HG03457 (cell line): Measurements from ENCODE around the gene RMND5A.

Experiments used
- ATAC-seq: cut with Tn5 transposase; IDR thresholded peaks from one replicate; pipeline ENCODE4 v1.9.1; 2021; ENCODE audit warnings: moderate number of reproducible peaks; ENCODE audit not compliant: unreplicated experiment

Gene RMND5A

DNA sequence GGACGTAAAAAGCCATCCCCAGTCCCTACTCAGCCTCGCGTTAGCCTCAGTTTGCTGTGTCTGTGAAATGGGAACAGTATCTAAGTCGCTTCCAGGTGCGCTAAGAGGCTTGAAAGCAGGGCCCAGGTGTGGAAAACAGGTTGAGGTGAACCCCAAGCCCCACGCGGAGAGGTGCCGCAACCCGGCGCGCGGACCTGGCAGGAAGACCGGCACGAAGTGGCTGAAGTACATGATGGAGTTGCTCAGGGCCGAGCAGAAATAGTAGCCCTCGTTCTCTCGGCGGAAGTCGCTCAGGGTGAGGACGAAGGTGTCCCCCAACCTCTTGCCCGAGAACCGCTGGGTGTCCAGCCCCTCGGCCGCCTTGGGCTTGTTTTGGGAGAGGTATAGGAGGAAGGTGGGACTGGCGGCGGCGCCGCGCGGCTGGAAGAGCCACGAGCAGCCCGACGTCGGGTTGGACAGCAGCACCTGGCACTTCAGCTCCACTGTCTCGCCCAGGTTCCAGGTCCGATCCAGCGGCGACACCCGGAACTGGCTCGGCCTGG lies 70.1 kb downstream of the RMND5A start:
- no peak for ATAC-seq

DNA sequence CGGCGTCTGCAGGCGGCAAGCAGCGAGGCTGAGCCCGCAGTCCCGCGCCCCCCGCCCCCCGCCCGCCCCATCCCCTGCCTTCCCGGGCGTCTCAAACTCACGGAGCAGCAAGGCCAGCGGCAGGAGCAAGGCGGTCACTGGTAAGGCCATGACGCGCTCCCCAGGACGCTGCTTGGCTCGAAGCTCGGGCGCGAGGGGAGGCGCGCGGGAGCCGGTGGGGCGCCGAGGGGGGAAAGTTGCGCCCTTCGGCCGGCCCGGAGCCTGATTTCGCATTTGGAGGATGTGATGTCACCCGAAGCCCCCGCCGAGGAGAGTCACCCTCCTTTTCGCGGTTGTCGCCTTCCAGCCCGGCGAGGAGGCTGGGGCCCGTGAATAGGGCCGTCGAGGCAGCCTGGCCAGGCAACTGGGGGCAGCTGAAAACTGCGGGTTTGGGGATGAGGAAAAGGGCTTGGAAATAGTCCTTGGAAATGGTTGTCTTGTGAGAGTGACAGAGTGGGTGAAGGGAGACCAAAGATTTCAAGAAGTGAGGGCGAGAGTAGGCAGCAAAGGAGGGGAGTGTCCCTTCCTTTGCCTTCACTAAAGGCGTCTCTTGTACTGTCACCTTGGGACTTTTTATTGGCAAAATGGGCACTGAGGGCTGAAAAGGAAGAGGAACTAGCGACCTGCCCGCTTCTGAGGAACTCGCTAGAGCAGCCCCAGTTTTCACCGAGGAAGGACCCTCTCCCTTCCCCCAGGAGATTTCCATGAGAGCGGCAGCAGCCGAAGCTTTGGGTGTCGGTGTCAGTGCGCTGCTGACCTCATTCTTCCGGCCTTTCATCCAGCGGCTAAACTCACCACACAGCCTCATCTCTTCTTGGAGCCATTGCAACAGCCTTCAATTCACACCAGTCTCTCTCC lies 70.8 kb downstream of the RMND5A start, which contains the start of gene CD8A:
CD8A (minus strand) TSS at position 238 of the 897 bp plus-strand sequence; CDS start at position 150, 88 bp downstream.
- ATAC-seq: no peak

DNA sequence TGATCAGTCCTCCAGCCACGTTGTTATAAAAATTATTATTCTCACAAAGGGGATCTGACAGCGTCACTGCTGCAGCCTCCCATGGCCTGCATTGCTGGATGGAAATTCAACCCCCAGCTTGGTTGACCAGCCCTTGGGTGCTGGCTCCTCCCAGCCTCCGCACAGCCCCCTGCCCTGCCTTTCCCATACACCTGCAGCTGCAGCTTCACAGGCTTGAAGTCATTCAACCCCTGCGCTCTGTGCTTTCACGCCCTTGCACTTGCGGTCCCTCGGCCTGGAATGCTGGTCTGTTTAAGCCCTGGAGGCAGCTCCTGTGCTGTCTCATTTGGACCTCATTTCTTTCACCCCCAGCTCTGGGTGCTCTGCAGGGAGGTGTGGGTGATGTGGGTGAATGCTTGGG lies 71.5 kb downstream of the RMND5A start:
- no peak for ATAC-seq

DNA sequence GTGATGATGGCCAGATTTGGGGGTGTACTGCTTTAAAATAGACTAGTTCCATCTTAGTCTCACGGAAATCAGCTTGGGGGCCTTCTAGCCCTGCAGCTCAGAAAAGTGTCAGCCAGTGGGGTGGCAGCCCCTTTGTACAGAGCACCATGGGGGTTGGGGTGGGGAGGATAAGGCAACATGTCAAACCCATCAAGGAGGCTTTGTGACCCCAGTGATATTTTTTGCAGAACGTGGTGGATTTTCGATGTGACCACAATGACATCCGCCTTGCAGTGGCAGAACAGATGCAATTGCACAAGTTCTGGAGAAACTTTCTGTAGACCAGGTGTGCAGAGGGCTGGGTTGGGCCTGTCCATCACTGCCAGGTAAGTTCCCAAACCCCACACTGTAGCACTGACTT lies 73.7 kb downstream of the RMND5A start:
- no peak for ATAC-seq

DNA sequence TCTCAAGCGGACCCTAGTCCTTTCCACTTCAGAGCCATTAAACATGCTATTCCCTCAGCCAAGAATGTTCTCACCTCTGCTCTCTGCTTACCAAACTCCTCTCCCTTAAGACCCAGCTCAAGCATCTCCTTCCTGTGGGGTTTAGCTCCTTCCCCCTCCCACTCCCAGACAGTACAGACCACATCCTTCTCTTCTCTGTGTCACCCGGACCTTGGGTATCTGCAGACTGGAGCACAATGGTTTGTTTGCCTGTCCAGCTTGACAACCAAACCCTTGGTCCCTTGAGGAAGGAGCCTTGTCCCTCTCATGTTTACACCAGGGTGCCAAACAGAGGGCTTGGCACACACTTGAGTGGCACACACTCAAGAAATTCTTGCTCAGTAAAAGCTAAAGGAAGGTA lies 74.8 kb downstream of the RMND5A start:
- no peak for ATAC-seq

DNA sequence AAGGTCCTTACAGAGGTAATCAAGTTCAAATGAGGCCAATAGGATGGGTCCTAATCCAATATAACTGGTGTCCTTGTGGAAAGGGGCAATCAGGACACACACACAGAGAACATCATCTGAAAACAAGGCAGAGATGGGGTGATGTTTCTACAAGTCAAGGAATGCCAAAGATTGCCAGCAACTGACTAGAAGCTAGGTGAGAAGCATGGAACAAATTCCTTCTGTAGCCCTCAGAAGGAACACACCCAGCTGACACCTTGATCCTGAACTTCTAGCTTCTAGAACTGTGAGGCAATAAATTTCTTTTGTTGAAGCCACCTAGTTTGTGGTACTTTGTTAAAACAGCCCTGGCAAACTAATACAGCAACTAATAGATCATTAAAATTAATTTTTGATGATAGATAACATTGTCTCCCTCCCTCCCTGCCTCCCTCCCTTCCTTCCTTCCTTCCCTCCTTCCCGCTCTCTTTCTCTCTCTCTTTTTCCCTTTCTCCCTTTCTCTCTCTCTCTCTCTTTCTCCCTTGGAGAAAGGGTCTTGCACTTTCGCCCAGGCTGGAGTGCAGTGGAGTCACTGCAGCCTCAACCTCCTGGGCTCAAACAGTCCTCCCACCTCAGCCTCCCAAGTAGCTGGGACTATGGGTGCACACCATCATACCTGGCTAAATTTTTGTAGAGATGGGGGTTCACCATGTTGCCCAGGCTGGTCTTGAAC lies 80.9 kb downstream of the RMND5A start:
- no peak for ATAC-seq

DNA sequence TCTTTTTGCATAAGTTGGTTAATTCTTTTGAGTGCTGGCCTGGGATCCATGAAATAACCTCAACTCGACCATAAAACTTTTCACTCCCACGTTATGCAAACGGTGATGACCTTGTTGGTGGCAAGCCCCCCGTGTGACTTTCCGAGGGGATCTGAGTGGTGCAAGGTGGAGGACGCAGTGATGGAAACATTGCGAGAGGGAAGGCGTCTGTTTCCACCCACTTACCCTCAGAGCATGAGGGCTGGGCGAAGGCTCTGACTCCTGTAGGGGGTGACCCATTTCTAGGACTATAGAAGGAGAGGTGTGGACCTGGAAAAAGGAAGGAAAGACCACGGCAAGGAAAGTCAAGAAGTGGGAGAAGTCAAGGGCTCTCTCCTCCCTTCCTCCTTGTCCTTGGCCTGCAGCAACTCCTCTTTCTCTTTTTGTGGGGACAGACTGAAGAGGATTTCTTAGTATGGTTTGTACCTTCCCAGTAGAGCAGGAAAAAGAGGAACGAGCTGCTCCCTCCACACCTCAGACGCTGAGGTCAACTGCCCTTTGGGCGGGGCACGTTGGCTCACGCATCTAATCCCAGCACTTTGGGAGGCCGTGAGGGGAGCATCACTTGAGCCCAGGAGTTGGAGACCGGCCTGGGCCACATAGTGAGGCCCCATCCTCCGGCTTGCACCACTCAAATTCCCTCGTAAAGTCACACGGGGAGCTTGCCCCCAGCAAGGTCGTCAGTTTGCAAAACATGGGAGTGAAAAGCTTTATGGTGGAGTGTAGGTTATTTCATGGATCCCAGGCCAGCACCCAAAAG lies 86.2 kb downstream of the RMND5A start:
- no peak for ATAC-seq

DNA sequence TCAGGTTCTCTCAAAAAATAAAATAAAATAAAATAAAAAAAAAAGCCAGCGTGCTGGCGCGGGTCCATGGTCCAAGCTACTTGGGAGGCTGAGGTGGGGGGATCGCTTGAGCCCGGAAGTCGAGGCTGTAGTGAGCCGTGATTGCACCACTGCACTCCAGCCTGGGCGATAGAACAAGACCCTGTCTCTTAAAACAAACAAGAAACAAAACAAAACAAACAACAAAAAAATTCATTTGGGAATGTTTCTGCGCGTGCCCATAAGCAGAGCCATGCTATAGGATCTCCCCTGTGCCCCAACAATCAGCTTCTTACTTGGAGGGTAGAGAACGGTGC lies 87.0 kb downstream of the RMND5A start:
- no peak for ATAC-seq

DNA sequence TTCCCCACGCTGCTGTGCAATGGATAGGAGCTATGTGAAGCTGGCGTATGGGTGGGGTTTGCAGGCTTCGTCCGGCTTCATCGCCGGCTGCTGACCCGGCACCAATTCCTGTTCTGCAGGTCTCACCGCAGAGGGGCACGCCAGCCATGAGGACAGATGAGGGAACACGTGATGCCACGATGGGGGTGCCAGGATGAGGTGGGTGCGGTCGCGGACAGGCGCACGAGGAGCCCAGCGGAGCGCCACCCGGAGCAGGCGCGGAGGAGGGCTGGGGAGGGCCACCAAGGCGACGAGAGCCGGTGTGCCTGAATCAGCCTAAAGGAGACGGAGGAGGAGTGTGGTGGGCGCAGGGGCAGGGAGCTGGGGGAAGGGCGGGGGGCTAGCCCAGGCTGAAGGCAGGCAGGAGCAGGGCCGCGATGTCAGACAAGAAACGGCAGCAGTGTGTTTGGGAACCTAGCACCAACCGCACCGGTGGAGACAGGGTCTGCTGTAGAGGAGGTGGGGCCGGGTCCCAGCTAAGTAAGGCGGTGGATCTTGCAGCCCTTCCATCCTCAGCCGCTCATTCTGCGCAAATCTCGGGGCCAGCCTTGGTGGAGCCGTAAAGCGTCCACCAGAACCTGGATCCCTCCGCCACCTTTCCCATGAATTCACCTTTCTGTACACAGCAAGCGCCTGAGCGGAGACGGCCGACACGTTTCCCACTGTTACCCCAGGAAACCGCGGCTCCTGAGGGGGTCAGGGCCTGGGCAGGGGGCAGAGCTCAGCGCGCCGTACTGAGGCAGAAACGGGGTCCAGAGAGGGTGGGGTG lies 87.6 kb downstream of the RMND5A start:
- no peak for ATAC-seq

DNA sequence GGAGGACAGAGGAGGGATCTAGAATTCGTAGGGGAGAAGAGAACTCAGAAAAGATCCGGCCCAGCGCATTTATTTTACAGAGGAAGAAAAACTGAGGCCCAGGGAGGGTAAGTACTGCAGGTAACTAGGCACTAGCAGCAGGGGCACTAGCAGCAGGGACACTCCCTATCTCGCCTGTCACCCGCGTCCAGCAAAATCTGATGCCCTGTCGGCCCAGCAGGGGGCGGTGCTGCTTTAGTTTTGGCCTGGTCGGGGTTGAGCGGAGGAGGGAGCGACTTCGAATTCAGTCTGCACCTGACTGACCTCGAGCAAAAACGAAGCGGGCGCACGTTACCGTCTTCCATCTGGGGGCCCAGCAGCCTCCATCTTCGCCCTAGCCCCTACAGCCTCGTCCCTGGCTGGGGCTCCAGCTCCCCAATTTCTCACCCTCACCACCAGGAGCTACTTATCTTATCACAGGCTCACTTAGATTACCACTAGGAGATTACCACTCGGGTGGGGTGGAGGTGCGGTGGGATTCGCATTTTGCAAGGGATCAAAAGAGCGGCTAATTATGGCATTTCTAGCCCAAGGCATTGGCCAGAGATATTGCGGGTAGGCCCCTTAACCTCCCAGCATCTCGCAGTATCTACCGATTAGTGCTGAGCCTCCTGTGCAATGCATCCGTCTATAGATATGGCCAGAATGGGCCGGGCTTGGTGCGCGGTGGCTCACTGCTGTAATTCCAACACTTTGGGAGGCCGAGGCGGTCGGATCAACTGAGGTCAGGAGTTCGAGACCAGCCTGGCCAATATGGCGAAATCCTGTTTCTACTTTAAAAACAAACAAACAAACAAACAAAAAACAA lies 88.4 kb downstream of the RMND5A start:
- peak; percentile 75 for ATAC-seq

DNA sequence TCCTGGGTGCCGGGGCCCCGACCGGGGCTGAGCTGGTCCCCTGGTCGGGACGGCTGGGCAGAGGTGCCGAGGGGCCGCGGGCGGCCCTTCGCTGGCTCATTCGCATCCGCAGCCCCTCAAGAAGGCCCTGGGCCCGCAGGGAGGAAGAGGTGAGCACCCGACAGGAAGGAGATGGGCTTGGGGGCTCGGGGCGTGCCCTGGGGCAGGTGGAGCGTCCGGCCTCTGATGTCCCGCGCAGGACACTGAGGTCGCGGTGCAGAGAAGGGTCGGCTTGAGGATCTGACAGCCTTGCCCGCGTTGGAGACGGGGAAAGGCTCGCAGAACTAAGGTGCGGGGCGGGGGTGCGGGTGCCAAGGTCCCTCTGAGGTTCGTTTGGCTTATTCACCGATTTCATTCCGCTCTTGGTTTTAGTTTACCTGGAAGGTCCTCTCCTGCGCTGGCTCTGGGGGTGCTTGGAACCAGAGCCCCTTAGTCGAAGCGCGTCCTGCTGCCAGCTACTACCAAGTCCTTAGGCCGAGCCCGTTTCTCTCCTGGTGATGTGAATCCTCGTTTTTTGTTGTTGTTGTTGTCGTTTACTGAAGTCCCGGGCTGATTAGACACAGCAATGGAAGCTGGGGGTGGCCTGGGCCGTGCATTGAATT lies 89.5 kb downstream of the RMND5A start:
- ATAC-seq: no peak

DNA sequence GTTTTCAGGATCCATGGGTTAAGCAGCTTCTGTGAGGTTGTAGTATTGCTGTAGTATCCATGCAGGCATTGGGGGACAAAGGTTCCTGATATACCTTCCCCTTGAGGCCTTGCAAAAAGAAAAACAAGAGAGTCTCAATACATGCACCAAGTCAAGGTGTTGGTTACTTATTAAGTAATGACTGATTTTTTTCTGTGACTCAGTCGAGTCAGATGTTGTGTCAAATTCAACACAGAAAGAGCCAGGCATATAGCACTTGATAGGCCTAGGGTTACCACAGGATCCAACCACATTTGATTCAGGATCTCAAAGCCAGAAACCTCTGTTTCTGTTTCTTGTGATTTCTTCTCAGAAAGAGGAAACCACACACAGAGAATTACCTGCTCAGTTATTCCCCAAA lies 95.5 kb downstream of the RMND5A start:
- no peak for ATAC-seq

DNA sequence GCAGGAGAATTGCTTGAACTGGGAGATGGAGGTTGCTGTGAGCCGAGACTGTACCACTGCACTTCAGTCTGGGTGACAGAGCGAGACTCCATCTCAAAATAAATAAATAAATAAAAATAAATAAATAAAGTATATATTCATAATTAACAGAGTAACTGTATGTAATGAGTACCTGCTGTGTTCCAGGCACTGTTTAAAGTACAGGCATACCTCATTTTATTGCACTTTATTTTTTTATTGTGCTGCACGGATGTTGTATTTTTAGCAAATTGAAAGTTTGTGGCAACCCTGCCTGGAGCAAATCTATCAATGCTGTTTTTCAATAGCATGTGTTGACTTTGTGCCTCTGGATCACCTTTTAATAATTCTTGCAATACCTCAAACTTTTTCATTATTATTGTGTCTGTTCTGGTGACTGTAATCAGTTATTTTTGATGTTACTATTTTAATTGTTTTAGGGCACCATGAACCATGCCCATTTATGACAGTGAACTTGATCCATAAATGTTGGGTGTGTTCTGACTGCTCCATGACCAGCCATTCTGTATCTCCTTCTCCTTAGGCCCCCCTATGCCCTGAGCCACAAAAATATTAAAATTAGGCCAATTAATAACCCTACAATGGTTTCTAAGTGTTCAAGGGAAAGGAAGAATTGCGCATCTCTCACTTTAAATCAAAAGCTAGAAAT lies 98.2 kb downstream of the RMND5A start:
- ATAC-seq: no peak

DNA sequence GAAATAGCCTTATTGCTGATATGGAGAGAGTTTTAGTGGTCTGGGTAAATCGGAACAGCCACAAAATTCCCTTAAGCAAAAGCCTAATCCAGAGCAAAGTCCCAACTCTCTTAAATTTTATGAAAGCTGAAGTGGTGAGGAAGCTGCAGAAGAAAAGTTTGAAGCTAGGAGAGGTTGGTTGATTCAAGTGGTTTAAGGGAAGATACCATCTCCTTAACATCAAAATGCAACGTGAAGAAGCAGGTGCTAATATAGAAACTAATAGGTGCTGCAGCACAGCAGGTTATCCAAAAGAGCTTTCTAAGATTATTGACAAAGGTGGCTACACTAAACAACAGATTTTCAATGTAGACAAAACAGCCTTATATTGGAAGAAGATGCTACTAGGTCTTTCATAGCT lies 98.9 kb downstream of the RMND5A start:
- ATAC-seq: no peak

DNA sequence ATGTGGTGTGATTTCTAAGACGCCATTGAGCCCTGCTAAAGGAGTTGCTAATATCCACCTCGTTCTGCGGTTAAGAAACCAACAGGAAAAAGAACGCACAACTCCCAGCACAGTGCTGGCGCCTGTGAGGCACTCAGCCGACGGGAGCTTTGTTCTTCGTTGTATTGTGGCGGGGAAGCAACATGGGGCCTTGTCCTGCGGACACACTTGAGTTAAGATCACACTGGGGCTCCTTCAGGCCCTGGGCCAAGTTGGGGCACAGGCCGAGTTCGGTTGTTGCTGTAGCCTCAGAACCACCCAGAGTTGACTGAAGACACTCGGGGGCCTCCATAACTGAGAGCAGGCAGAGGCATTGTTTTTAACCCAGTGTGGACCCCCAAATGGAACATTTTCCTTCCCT lies 101.2 kb downstream of the RMND5A start:
- no peak for ATAC-seq

DNA sequence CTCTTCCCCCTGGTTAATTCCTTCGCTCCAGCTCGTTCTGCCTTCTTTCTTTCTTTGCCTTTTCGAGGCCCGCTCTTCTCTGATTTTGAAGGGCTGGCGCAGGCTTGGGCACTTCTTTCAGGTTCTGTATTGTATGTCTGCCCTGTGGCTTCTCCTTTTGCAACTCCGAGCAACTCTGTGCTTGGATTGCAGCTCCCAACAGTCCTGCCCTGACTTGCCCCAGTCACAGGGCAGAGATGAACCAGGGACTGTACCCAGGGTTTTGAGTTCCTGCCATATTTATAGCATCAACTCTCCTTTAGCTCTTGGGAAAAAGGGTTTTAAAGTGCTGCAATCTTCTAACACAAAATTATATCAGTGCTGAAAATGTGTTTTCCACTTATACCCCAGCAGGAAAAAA lies 101.8 kb downstream of the RMND5A start:
- no peak for ATAC-seq

DNA sequence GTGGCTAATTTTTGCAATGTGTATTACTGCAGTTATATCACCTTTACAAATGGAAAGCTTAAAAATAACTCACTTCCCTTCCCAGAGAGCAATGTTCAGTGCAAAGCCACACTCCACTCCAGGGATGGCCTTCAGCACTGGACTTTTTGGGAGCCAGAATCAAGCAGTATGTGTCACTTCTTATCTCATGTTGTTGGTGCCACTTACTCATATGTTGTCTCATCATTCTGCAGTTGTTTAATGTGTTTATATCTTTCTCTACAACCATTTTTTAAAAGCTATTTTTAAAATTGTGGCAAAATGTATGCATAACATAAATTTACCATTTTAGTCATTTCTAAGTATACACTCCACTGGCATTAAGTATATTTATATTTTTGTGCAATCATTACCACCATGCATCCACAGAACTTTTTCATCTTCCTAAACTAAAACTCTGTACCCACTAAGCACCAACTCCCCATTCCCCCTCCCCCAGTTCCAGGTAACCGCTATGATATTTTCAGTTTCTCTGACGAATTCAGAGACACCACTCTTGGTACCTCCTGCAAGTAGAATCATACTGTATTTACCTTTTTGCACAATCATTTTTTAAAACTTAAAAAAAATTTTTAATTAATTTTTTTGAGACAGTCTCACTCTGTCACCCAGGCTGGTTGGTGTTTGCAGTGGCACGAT lies 102.7 kb downstream of the RMND5A start:
- ATAC-seq: no peak
